Gastroesophageal sphincter (tissue), 3 donors: ENCODE measurements around the gene BEGAIN.

ENCODE experiments used
- CTCF ChIP-seq, 4 experiments: fragments of 200-600 bp in 2 of 4; fragments of 450-650 bp in 2 of 4; sonication (generic) in 1 of 4; IDR thresholded peaks; one replicate each; pipeline ENCODE4 v1.5.1; 2017 to 2019; ENCODE audit warnings: antibody characterized with exemption in 4 of 4, mild to moderate bottlenecking in 2 of 4, moderate library complexity in 2 of 4
- EP300 ChIP-seq: sonication (generic); formaldehyde crosslinking; IDR thresholded peaks from one replicate; pipeline ENCODE4 v1.6.1; 2017; ENCODE audit warnings: antibody characterized with exemption, mild to moderate bottlenecking
- POLR2A ChIP-seq, 2 donors: fragments of 450-650 bp; IDR thresholded peaks; one replicate each; pipeline ENCODE4 v1.6.1; 2017; ENCODE audit warnings: antibody characterized with exemption in 2 of 2, mild to moderate bottlenecking in 2 of 2, moderate library complexity in 1 of 2
- POLR2AphosphoS5 ChIP-seq: sonication (generic); formaldehyde crosslinking; IDR thresholded peaks from one replicate; pipeline ENCODE4 v1.6.1; 2017; ENCODE audit warnings: antibody characterized with exemption

- TF ChIP-seq CTCF (IDR thresholded peaks at IDR 0.05) (no peak), POLR2A (IDR thresholded peaks at IDR 0.05) (no peak), POLR2AphosphoS5 (no peak), EP300 (no peak)
Observed at GRCh38 chr14:100545359-100545758, 41.9 kb downstream of the BEGAIN start.
